B cell (primary cell): ENCODE measurements around the gene PKNOX2. TPM values are rescaled to one million over a fixed set of nuclear protein-coding genes. Genes with fewer than 3 reads are reported as not detected.

Experiments used
- ATAC-seq: fragments of 200-7000 bp; cut with Tn5 transposase; one replicate; pipeline ENCODE4 v1.10.0; 2021; ENCODE audit warnings: low read depth, mild to moderate bottlenecking, moderate number of reproducible peaks, moderate library complexity
- CTCF ChIA-PET: fragments of 350-600 bp; sonication (Branson Sonifier 250); formaldehyde crosslinking; loops from one replicate; lab custom pipeline; 2021; ENCODE audit warnings: antibody characterized with exemption, inconsistent platforms; lab: Charles Lee
- POLR2A ChIA-PET: fragments of 350-600 bp; sonication (Branson Sonifier 250); formaldehyde crosslinking; loops from one replicate; lab custom pipeline; 2021; ENCODE audit warnings: antibody characterized with exemption; lab: Charles Lee
- DNase-seq: peaks from one replicate; pipeline ENCODE4 v3.0.0; 2013
- H2AFZ ChIP-seq: 2 replicates; pipeline ENCODE4 v1.6.1; 2012; ENCODE audit warnings: mild to moderate bottlenecking, low read depth, low read length; ENCODE audit not compliant: insufficient read depth, poor library complexity, severe bottlenecking
- H3K27ac ChIP-seq, 2 donors: 1 replicate in 1 of 2; 2 replicates in 1 of 2; pipeline ENCODE4 v1.5.1; 2012 to 2013; ENCODE audit warnings: low read length in 2 of 2, mild to moderate bottlenecking in 2 of 2, moderate library complexity in 1 of 2
- H3K27me3 ChIP-seq, 4 experiments: fragments of 200-600 bp in 1 of 4; sonication (generic) in 1 of 4; replicated peaks in 1 of 4; 1 replicate in 2 of 4; 2 replicates in 2 of 4; pipeline versions ENCODE4 v1.6.1 to v1.7.0; 2013 to 2016; ENCODE audit warnings: low read length in 3 of 4, mild to moderate bottlenecking in 2 of 4, mixed read lengths in 1 of 4, moderate library complexity in 1 of 4; ENCODE audit not compliant: insufficient read depth in 4 of 4, control insufficient read depth in 3 of 4; ENCODE audit errors: control extremely low read depth in 1 of 4
- H3K36me3 ChIP-seq, 2 experiments: replicated peaks in 1 of 2; 1 replicate in 1 of 2; 2 replicates in 1 of 2; pipeline versions ENCODE4 v1.6.1 to v1.7.1; 2013; ENCODE audit warnings: low read length in 1 of 2; ENCODE audit not compliant: insufficient read depth in 2 of 2, control insufficient read depth in 1 of 2; ENCODE audit errors: control extremely low read depth in 1 of 2, extremely low read depth in 1 of 2
- H3K4me1 ChIP-seq, 2 donors: fragments of 200-600 bp in 1 of 2; sonication (generic) in 1 of 2; 1 replicate in 1 of 2; 2 replicates in 1 of 2; pipeline versions ENCODE4 v1.5.1 to v1.6.1; 2013 to 2017; ENCODE audit warnings: low read length in 2 of 2; ENCODE audit not compliant: control insufficient read depth in 2 of 2, insufficient read depth in 2 of 2
- H3K4me2 ChIP-seq: replicated peaks from 2 replicates; pipeline ENCODE3; 2012; ENCODE audit warnings: mild to moderate bottlenecking, low read depth, low read length; ENCODE audit not compliant: poor library complexity, severe bottlenecking
- H3K4me3 ChIP-seq, 5 experiments: fragments of 200-600 bp in 1 of 5; sonication (generic) in 1 of 5; 1 replicate in 3 of 5; 2 replicates in 2 of 5; pipeline versions ENCODE4 v1.5.1 to v1.7.0; 2011 to 2016; ENCODE audit warnings: low read length in 4 of 5, mild to moderate bottlenecking in 4 of 5, low read depth in 2 of 5, control low read depth in 1 of 5, moderate library complexity in 1 of 5; ENCODE audit not compliant: insufficient read depth in 1 of 5; ENCODE audit errors: control extremely low read depth in 1 of 5, extremely low read depth in 1 of 5
- H3K79me2 ChIP-seq: fragments of 200-600 bp; sonication (generic); one replicate; pipeline ENCODE4 v1.6.0; 2016; ENCODE audit warnings: low read length; ENCODE audit not compliant: control insufficient read depth, insufficient read depth
- H3K9ac ChIP-seq: fragments of 200-600 bp; sonication (generic); 2 replicates; pipeline ENCODE4 v1.6.1; 2017; ENCODE audit warnings: mild to moderate bottlenecking, low read length, moderate library complexity
- H3K9me3 ChIP-seq, 3 donors: one replicate each; pipeline versions ENCODE4 v1.6.1 to v1.7.1; 2013; ENCODE audit warnings: low read length in 2 of 3; ENCODE audit not compliant: control insufficient read depth in 2 of 3, insufficient read depth in 1 of 3; ENCODE audit errors: control extremely low read depth in 1 of 3
- H4K20me1 ChIP-seq: 2 replicates; pipeline ENCODE4 v1.6.0; 2012; ENCODE audit warnings: mild to moderate bottlenecking, low read length; ENCODE audit not compliant: insufficient read depth, control insufficient read depth, poor library complexity, severe bottlenecking
- H3K27ac Mint-ChIP-seq: one replicate; pipeline ENCODE4 v1.8.0; 2021; ENCODE audit warnings: mixed read lengths
- H3K27me3 Mint-ChIP-seq: one replicate; pipeline ENCODE4 v1.8.0; 2021; ENCODE audit warnings: mixed read lengths
- H3K4me1 Mint-ChIP-seq: one replicate; pipeline ENCODE4 v1.8.0; 2021; ENCODE audit warnings: mixed read lengths
- H3K4me3 Mint-ChIP-seq: one replicate; pipeline ENCODE4 v1.8.0; 2021; ENCODE audit warnings: mixed read lengths
- H3K9me3 Mint-ChIP-seq: one replicate; pipeline ENCODE4 v1.8.0; 2022; ENCODE audit warnings: mixed read lengths; ENCODE audit not compliant: insufficient read depth
- CTCF ChIP-seq: fragments of 200-600 bp; IDR thresholded peaks from one replicate; pipeline ENCODE4 v1.8.0; 2022; ENCODE audit warnings: antibody characterized with exemption, mild to moderate bottlenecking
- EZH2 ChIP-seq: IDR thresholded peaks from 2 replicates; pipeline ENCODE4 v1.6.1; 2012; ENCODE audit warnings: borderline replicate concordance, low read depth, mild to moderate bottlenecking, moderate library complexity, low read length; ENCODE audit not compliant: insufficient read depth, poor library complexity, severe bottlenecking
- WGBS: methylation state at CpG from one replicate; pipeline ENCODE4 v1.1.5; 2013; ENCODE audit warnings: missing lambda C conversion rate; ENCODE audit not compliant: insufficient coverage; 5-methylcytosine and 5-hydroxymethylcytosine counted together
- intact Hi-C: fragments of 100-400 bp; cut with micrococcal nuclease; formaldehyde crosslinking; loops from one replicate; pipeline ENCODE4 v1.10.0; 2022
- polyA plus RNA-seq: library from polyadenylated mRNA; depleted of rRNA; stranded (reverse); fragments of >200 nt; gene quantifications from 2 replicates; pipeline ENCODE4 v1.2.3, GENCODE V29; 2012
- total RNA-seq, 2 donors: library from RNA; stranded (reverse); fragments of 120-200 nt in 1 of 2; gene quantifications; 1 replicate in 1 of 2; 2 replicates in 1 of 2; pipeline versions ENCODE4 v1.2.3 to v1.2.4, GENCODE V29; 2013 to 2022

Gene PKNOX2
- total and polyA plus RNA-seq, 2 donors (not counting 1 experiment from before 2014, with no cell fraction given): not detected

- H3K27me3 ChIP-seq: no peaks in the 10 kb centered on the region
- no peak overlapping the region for H3K4me2 ChIP-seq
- no peak for ATAC-seq
- no peaks in the 10 kb centered on the region for H3K79me2 ChIP-seq
- ChIA-PET CTCF (no interaction called here), POLR2A (no interaction called here)
- Mint-ChIP-seq H3K4me1 (no peaks in the 10 kb centered on the region), H3K27ac (no peak overlapping the region), H3K4me3 (no peak overlapping the region), H3K9me3 (no peaks in the 10 kb centered on the region), H3K27me3 (peaks cover 21% of the 10 kb centered on the region)
- no peak overlapping the region for H3K9ac ChIP-seq
- no peak for DNase-seq
- WGBS: 83% methylated on average over 1 of the region's 4 CpGs
- no peaks in the 10 kb centered on the region for H3K9me3 ChIP-seq
- no peaks in the 10 kb centered on the region for H3K4me1 ChIP-seq
- H4K20me1 ChIP-seq: no peaks in the 10 kb centered on the region
- no peak overlapping the region for H2AFZ ChIP-seq
- intact Hi-C loops: no loop called here
- no peak for TF ChIP-seq CTCF
- no peak for TF ChIP-seq EZH2
- H3K36me3 ChIP-seq: no peaks in the 10 kb centered on the region
- H3K27ac ChIP-seq: no peak overlapping the region
- H3K4me3 ChIP-seq: no peak overlapping the region
Measured at GRCh38 chr11:125211948-125212340, 47.4 kb downstream of the PKNOX2 start.

- H3K4me3 Mint-ChIP-seq: no peak overlapping the region
- H3K27ac Mint-ChIP-seq: no peak overlapping the region
- no peaks in the 10 kb centered on the region for H3K4me1 Mint-ChIP-seq
- Histone ChIP-seq H3K36me3 (no peaks in the 10 kb centered on the region), H3K79me2 (no peaks in the 10 kb centered on the region), H2AFZ (no peak overlapping the region), H4K20me1 (no peaks in the 10 kb centered on the region), H3K27me3 (no peaks in the 10 kb centered on the region), H3K4me1 (no peaks in the 10 kb centered on the region), H3K4me3 (no peak overlapping the region), H3K4me2 (no peak overlapping the region), H3K27ac (no peak overlapping the region), H3K9ac (no peak overlapping the region), H3K9me3 (no peaks in the 10 kb centered on the region)
- TF ChIP-seq EZH2 (no peak), CTCF (no peak)
- peaks cover 34% of the 10 kb centered on the region for H3K27me3 Mint-ChIP-seq
- no peaks in the 10 kb centered on the region for H3K9me3 Mint-ChIP-seq
- DNase-seq (no peak), ATAC-seq (no peak)
- POLR2A ChIA-PET: no interaction called here
- CTCF ChIA-PET: no interaction called here
- 71% methylated on average over 13 of the region's 18 CpGs for WGBS
- intact Hi-C loops: no loop called here
Measured at GRCh38 chr11:125214601-125215565, 50.3 kb downstream of the PKNOX2 start.
